IPS-18c (cell line): Measurements from ENCODE around the gene AP5B1.

ENCODE experiments used
- H3K4me3 ChIP-seq: 2 replicates; pipeline ENCODE4 v1.7.0; 2013; ENCODE audit warnings: low read depth, mild to moderate bottlenecking, low read length, moderate library complexity; ENCODE audit not compliant: insufficient read depth
- H3K9me3 ChIP-seq: one replicate; pipeline ENCODE4 v1.6.1; 2013; ENCODE audit warnings: mild to moderate bottlenecking, low read length, moderate library complexity; ENCODE audit not compliant: control insufficient read depth, insufficient read depth

Gene AP5B1

GRCh38 chr11:65803797-65804492 lies 23.2 kb upstream of the AP5B1 start:
- H3K4me3 ChIP-seq: no peak overlapping the region

GRCh38 chr11:65802841-65803240 lies 22.1 kb upstream of the AP5B1 start:
- no peaks in the 10 kb centered on the region for H3K9me3 ChIP-seq
- no peak overlapping the region for H3K4me3 ChIP-seq

More at GRCh38 chr11:65803797-65804492, 23.2 kb upstream of the AP5B1 start:
- H3K9me3 ChIP-seq: no peaks in the 10 kb centered on the region

GRCh38 chr11:65801153-65801987 lies 20.6 kb upstream of the AP5B1 start:
- H3K9me3 ChIP-seq: no peaks in the 10 kb centered on the region
- H3K4me3 ChIP-seq: no peak overlapping the region

- Histone ChIP-seq H3K9me3 (no peaks in the 10 kb centered on the region), H3K4me3 (no peak overlapping the region)
Observed at GRCh38 chr11:65798882-65799281, 18.1 kb upstream of the AP5B1 start.

- H3K9me3 ChIP-seq: no peaks in the 10 kb centered on the region
- no peak overlapping the region for H3K4me3 ChIP-seq
Observed at GRCh38 chr11:65797711-65798110, 16.9 kb upstream of the AP5B1 start.

- Histone ChIP-seq H3K9me3 (no peaks in the 10 kb centered on the region), H3K4me3 (no peak overlapping the region)
Observed at GRCh38 chr11:65796726-65797601, 16.2 kb upstream of the AP5B1 start.

GRCh38 chr11:65794570-65795510 lies 14.1 kb upstream of the AP5B1 start:
- no peaks in the 10 kb centered on the region for H3K9me3 ChIP-seq
- no peak overlapping the region for H3K4me3 ChIP-seq

DNA sequence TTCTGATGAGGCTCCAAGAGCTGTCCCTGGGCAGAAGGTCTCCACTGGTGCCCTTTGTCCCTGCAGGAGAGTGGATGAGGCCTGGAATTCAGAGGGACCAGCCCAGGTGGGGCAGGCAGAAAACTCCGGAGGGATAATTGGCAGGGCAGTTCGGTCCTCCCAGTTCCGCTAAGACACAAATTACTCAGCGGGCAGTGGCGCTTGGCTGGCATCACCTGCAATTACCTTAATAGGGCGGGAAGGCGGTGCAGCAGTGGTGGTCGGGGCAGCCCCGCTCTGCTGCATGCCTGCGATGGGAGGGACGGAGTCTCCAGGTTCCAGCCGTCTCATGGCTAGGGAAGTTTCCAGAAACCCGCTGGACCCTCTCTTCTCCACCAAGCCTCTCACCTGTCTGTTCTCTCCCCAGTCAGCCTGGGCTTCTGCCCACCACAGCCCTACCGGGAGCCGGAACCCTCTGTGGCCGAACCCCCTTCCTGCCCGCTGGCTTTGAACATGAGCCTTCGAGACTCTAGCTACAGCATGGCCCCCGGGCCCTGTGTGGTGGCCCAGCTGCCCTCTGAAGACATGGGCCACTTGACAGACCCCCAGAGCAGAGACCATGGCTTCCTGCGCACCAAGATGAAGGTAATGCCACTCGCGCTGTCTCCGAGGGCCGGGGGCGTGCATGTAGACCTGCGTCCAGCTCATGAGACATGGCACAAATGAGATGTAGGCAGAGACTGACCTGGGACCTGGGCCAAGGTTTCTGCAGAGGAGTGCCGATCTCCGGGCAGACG lies 13.0 kb upstream of the AP5B1 start:
- no peak overlapping the region for H3K4me3 ChIP-seq
- H3K9me3 ChIP-seq: no peaks in the 10 kb centered on the region

- Histone ChIP-seq H3K9me3 (no peaks in the 10 kb centered on the region), H3K4me3 (no peak overlapping the region)
Observed at GRCh38 chr11:65793144-65793581, 12.4 kb upstream of the AP5B1 start.

DNA sequence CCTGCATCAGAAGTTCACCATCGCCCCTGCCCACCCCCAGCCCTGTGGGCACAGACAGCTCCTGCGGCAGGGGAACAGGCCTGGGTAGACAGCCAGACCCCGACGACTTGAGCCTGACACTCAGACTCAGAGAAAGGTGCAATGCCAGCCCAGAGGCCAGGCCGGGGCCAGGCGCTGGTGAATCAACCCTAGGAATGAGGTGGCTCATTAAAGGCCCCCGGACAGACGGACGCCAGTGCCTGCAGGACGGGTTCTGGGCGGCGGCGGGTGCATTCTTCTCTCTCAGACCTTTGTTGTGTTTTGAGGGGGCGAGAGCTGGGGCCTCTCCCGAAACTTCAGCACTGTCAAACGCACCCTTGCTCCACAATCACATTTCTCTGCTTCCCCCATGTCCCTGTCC lies 11.7 kb upstream of the AP5B1 start:
- Histone ChIP-seq H3K9me3 (no peaks in the 10 kb centered on the region), H3K4me3 (no peak overlapping the region)

- H3K4me3 ChIP-seq: no peak overlapping the region
- no peaks in the 10 kb centered on the region for H3K9me3 ChIP-seq
Observed at GRCh38 chr11:65791719-65792213, 11.0 kb upstream of the AP5B1 start.

GRCh38 chr11:65790902-65791650 lies 10.3 kb upstream of the AP5B1 start:
- H3K4me3 ChIP-seq: no peak overlapping the region

DNA sequence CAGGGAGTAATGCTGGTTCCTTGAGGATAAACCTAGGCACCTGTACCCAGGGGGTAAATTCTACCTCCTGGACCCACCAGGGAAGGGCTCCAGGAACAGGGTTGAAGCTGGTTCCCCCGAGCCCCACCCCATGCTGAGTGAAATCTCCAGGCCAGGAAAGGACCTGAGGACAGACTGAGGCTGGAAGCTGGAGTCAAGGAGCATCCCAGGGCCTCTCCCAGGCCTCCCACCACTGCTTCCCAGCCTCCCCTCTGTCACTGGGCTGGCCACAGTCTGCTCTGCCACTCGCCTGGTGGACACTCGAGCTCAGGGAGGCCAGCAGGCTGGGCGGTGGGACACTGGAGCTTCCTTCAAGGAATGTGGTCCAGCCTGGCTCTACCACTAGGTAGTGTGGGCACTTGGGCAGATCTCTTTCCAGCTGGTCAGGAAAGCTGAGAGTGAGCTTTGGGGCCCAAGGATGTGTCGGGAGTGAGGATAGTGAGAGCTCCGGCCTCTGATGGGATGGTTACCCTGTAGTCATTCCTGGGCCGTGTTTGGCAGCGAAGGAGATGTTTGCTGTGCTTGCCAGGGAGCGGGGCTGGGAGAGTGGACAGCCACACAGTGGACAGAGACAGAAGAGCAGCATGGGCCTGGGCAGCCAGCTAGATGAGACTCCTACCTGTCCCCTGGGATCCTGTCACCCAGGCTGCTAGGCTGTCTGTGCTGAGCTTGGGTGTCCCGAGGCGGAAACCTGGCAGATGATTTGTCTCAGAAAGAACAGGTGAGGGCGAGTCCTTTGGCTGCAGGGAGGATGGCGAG lies 9.5 kb upstream of the AP5B1 start:
- H3K4me3 ChIP-seq: no peak overlapping the region
- H3K9me3 ChIP-seq: no peaks in the 10 kb centered on the region

More at GRCh38 chr11:65790902-65791650, 10.3 kb upstream of the AP5B1 start:
- H3K9me3 ChIP-seq: no peaks in the 10 kb centered on the region
